IMR-90 (cell line): ENCODE data around the gene GLIS1.

Experiments
- BHLHE40 ChIP-seq: fragments of 150-350 bp; IDR thresholded peaks from 2 replicates; pipeline ENCODE4 v1.6.1; 2016; ENCODE audit warnings: mild to moderate bottlenecking, low read depth, low read length
- CEBPB ChIP-seq: IDR thresholded peaks from 2 replicates; pipeline ENCODE4 v1.6.1; 2012; ENCODE audit warnings: low read depth, low read length, improper control_type of control experiment
- CTCF ChIP-seq: conservative IDR thresholded peaks from 2 replicates; pipeline ENCODE4 v1.5.1; 2012; ENCODE audit warnings: mild to moderate bottlenecking, low read depth, low read length, improper control_type of control experiment
- FOS ChIP-seq: fragments of 150-350 bp; IDR thresholded peaks from 2 replicates; pipeline ENCODE4 v1.6.1; 2016; ENCODE audit warnings: low read depth, low read length
- MAFK ChIP-seq: IDR thresholded peaks from 2 replicates; pipeline ENCODE4 v1.6.1; 2012; ENCODE audit warnings: low read depth, low read length, improper control_type of control experiment
- MAZ ChIP-seq: IDR thresholded peaks from 2 replicates; pipeline ENCODE4 v1.6.1; 2012; ENCODE audit warnings: low read depth, mild to moderate bottlenecking, low read length, improper control_type of control experiment, moderate library complexity, borderline replicate concordance
- MXI1 ChIP-seq: IDR thresholded peaks from 2 replicates; pipeline ENCODE4 v1.6.1; 2012; ENCODE audit warnings: low read depth, mild to moderate bottlenecking, low read length, moderate library complexity, borderline replicate concordance
- POLR2A ChIP-seq: IDR thresholded peaks from 2 replicates; pipeline ENCODE4 v1.6.1; 2012; ENCODE audit warnings: mild to moderate bottlenecking, low read depth, low read length
- RAD21 ChIP-seq: IDR thresholded peaks from 2 replicates; pipeline ENCODE4 v1.6.1; 2012; ENCODE audit warnings: low read length, improper control_type of control experiment
- RCOR1 ChIP-seq: IDR thresholded peaks from 2 replicates; pipeline ENCODE4 v1.6.1; 2012; ENCODE audit warnings: mild to moderate bottlenecking, low read length, improper control_type of control experiment; ENCODE audit not compliant: insufficient replicate concordance

GRCh38 chr1:53458634-53459033 lies 280.3 kb downstream of the GLIS1 start:
- no peak for TF ChIP-seq CTCF
- no peak for TF ChIP-seq RCOR1
- no peak for TF ChIP-seq POLR2A
- no peak for TF ChIP-seq BHLHE40
- no peak for TF ChIP-seq MAFK
- TF ChIP-seq FOS: no peak
- no peak for TF ChIP-seq RAD21
- TF ChIP-seq MXI1: no peak
- no peak for TF ChIP-seq CEBPB
- TF ChIP-seq MAZ: no peak
